ENCODE data around the gene PCCA.

GRCh38 chr13:100434010-100434763 lies 345.3 kb downstream of the PCCA start:
- TF ChIP-seq OVOL2 (CRISPR knock-in tag; IDR thresholded peaks at IDR 0.05; ENCODE audit: borderline replicate concordance) (no peak), NR2C2 (CRISPR knock-in tag; IDR thresholded peaks at IDR 0.05) (no peak), CTCF (IDR thresholded peaks at IDR 0.05) (no peak), FOXJ3 (CRISPR knock-in tag; IDR thresholded peaks at IDR 0.05; ENCODE audit: borderline replicate concordance) (no peak), ZBTB21 (CRISPR knock-in tag; IDR thresholded peaks at IDR 0.05; ENCODE audit: borderline replicate concordance) (no peak), TCF7 (CRISPR knock-in tag; IDR thresholded peaks at IDR 0.05; ENCODE audit: low read depth) (no peak), JUN (CRISPR knock-in tag; IDR thresholded peaks at IDR 0.05) (no peak), USF1 (CRISPR knock-in tag; IDR thresholded peaks at IDR 0.05) (no peak), NR1H2 (CRISPR knock-in tag; IDR thresholded peaks at IDR 0.05) (no peak), ZNF232 (CRISPR knock-in tag; IDR thresholded peaks at IDR 0.05) (no peak), HMGXB4 (CRISPR knock-in tag; IDR thresholded peaks at IDR 0.05) (no peak)
